Astrocyte of the spinal cord (primary cell): ENCODE measurements around the gene SNX9.

ENCODE experiments used
- DNase-seq: peaks from one replicate; pipeline ENCODE4 v3.0.0; 2011; ENCODE audit warnings: low read depth, low spot score
- H3K4me3 ChIP-seq: 2 replicates; pipeline ENCODE4 v1.5.1; 2011; ENCODE audit warnings: low read depth, mild to moderate bottlenecking, low read length, moderate library complexity
- in situ Hi-C: cut with HindIII; loops from 2 replicates; pipeline ENCODE4 v1.10.0; 2017; ENCODE audit warnings: low sequenced_read_pairs
- TF ChIP-seq, protein P1 (sequence below): IDR thresholded peaks from 2 replicates; pipeline ENCODE4 v1.5.1; 2012; ENCODE audit warnings: low read depth, mild to moderate bottlenecking, low read length, inconsistent platforms

Gene SNX9

DNA sequence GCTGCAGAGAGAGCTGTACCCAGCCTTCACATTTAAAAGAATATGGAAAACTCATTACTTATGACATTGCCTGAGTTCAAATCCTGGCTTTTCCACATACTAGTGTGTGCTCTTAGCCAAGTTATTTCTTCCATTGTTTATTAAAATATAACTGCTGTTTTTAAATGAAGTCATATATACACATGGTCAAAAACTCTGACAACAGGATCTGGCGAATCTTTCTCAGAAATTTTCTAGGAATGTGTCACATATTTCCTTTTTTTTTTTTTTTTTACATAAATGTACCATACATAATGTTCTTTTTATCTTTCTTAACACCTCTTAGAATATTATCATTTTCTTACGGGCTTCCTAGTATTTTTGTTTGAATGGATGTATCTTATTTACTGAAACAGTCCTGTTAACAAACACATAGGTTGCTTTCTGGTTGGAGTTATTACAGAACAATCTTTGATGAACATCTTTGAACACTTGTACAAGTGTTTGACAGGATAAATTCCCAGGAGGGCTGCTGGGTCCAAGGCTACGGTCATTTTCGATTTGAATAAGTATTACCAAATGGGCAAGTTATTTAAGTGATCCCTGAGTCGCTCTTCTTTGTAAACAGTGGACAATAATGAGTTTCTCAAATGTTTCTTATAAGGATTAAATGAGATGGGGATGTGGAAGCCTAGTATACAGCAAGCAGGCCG lies 1.6 kb upstream of the SNX9 start:
- in situ Hi-C loops = no loop called here
- H3K4me3 ChIP-seq = no peak overlapping the region
- TF ChIP-seq, protein P1, sequence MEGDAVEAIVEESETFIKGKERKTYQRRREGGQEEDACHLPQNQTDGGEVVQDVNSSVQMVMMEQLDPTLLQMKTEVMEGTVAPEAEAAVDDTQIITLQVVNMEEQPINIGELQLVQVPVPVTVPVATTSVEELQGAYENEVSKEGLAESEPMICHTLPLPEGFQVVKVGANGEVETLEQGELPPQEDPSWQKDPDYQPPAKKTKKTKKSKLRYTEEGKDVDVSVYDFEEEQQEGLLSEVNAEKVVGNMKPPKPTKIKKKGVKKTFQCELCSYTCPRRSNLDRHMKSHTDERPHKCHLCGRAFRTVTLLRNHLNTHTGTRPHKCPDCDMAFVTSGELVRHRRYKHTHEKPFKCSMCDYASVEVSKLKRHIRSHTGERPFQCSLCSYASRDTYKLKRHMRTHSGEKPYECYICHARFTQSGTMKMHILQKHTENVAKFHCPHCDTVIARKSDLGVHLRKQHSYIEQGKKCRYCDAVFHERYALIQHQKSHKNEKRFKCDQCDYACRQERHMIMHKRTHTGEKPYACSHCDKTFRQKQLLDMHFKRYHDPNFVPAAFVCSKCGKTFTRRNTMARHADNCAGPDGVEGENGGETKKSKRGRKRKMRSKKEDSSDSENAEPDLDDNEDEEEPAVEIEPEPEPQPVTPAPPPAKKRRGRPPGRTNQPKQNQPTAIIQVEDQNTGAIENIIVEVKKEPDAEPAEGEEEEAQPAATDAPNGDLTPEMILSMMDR = no peak
- DNase-seq = no peak

DNA sequence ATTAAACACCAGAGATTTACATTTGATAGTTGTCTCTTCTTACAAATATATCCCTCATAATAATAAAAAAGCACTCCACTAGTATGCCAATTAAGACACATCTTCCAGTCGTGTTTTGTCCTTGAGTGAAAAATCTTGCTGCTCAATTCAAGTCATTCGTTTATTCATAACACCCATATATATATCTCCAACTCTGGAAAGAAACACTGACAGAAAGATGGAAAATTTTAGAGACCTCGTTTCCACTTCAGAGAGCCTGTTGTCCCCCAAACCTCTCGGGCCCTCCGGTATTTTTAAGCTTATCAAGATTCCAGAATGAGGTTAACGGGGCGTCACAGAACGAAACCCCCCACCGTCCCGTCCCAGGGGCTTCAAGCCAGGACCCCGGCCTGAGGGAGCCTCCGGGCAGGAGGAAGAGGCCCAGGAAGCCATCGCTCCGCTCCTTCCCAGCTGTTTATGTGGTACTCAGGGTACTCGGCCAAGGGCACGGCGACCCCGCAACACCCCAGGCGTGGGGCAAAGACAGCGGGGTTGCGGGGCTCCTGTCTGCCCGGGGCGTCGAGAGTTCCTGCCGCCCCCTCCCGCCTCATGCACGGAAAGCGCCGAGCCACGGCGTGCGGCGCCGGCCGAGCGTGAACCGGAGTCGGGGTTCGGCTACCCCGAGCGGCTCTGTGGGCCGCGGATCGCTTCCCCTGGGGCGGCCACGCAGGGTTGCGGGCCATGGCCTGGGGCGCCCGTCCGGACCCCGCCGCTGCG lies 623 bp upstream of the SNX9 start:
- TF ChIP-seq, protein P1 = no peak
- in situ Hi-C loops = no loop called here
- DNase-seq = no peak
- peak overlapping the region; percentile 26 for H3K4me3 ChIP-seq

DNA sequence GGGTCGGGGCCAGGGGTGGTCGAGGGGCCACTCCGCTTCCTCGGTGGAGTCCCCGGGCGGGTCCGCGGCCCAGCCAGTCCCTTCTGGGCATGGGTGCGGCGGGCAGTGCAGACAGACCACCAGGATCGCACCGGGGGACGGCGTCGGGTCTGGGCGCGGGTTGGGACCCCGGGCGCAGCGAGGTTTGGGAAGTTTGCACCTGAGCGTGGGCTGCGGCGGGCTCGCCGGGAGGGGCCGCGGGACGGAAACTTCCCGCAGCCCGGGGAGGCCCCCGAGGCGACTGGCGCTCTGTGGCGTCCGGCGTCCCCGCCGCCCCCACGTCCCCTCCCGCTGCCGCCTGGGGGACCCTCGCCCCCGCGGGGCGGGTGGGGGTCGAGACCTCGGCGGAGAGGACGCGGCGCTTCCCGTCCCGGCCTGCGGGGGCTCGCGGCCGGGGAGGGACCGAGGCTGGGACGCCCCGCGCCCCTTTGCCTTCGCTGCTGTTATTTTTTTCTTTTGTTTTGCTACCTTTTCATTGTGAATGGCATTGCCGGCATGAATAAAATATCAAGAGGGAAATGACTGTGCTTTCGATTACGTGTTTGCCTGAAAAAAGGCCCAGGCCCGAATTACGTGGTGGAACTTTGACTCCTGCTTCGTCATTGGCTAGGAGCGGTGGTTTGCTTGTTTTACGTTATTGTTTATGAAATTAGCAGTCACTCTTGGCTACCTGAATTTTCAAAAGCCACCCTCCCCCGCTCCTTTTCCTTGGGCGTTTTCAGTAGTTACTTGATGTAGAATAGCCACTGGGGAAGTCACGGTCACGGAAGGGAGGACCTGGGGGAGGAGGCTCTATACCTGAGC lies 703 bp downstream of the SNX9 start:
- TF ChIP-seq, protein P1 = no peak
- in situ Hi-C loops = no loop called here
- H3K4me3 ChIP-seq = peak overlapping the region; percentile 56
- DNase-seq = peak; percentile 80

DNA sequence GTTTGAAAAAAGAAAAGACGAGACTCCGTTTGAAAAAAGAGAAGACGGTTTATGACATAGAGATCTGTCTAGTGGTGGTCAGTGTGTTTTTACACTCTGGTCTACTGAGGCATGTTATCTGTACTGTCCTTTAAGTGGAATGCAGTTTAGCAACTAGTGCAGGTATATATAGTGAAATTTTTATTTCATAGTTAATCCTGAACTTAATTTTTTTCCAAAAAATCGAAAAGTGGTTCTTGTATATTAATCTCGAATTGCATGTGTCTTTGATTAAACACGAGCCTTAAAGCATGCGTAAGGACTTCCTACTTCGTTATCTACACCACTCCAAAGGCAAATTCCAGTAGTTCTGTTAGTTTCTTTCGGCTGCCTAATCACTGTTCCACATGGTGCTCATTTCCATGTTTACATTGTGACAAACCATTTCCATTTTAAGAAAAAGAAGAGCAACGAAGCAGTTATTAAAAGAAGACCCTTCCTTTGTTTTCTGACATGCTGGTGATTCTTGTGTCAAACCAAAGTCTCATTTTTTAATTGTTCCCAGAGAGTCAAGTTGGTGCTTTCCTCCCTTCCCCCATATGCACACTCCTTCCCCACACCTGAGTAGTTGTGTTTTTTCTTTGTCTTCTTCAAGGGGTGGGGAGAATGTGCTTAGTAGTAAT lies 2.3 kb downstream of the SNX9 start:
- H3K4me3 ChIP-seq = no peak overlapping the region
- TF ChIP-seq, protein P1 = no peak
- peak; percentile 34 for DNase-seq
- in situ Hi-C loops = no loop called here

DNA sequence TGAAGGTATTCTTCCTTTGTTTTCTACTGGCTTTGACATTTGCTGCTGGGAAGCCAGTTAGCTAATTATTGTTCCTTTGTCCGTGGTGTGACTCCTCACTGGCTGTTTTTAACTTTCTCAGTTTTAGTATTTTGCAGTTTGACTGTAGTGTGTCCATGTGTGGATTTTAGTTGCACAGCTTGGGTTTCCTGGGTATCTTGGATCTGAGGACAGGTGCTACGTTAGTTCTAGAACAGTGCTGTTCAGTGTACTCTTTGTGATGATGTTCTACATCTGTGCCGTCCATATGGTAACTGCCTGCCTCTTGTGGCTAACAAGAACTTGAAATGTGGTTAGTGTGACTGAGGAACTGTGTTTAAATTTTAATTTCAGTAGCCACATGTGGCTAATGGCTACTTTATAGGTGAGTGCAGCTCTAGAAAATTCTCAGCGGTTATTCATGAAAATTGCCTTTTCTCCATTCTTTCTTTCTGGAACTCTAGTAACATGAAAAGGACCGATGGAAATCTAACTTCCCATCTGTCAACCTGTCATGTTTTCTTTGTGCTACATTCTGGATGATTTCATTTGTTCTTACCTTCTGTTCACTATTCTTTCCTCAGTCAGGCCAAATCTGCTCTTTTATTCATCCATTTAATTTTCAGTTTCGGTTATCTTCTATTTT lies 7.4 kb downstream of the SNX9 start:
- peak; percentile 41 for DNase-seq
- in situ Hi-C loops = no loop called here
- TF ChIP-seq, protein P1 = no peak
- H3K4me3 ChIP-seq = no peak overlapping the region

DNA sequence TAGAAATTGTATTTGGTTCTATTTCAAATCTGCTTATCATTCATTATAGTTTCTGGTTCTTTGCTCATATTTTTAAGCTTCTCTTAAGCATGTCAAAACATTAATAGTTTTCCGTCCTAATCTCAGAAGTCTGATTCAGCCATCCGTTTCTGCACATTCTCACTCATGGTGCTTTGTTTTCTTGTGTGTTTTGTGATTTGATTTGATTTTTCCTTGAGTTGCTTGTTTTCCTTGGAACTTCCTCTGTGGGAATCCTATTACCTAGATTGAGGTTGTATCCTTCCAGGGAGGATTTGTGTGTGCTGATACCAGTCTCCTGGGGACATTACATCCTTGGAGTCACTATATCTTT lies 7.9 kb downstream of the SNX9 start:
- no peak overlapping the region for H3K4me3 ChIP-seq
- in situ Hi-C loops = no loop called here
- TF ChIP-seq, protein P1 = no peak
- DNase-seq = no peak
